Parathyroid adenoma (tissue), 2 donors: ENCODE results near the gene TMEM176B.

Source experiments
- H2AFZ ChIP-seq: fragments of 300-600 bp; sonication (generic); one replicate; pipeline ENCODE4 v1.7.0; 2017; ENCODE audit warnings: antibody characterized with exemption, mild to moderate bottlenecking
- H3K27ac ChIP-seq: fragments of 300-600 bp; sonication (generic); one replicate; pipeline ENCODE4 v1.7.0; 2017
- H3K27me3 ChIP-seq: fragments of 300-600 bp; sonication (generic); one replicate; pipeline ENCODE4 v1.7.0; 2017; ENCODE audit warnings: low read length; ENCODE audit not compliant: control insufficient read depth, insufficient read depth
- H3K36me3 ChIP-seq: fragments of 300-600 bp; sonication (generic); one replicate; pipeline ENCODE4 v1.7.0; 2017; ENCODE audit warnings: low read length; ENCODE audit not compliant: control insufficient read depth, insufficient read depth
- H3K4me1 ChIP-seq: fragments of 300-600 bp; sonication (generic); one replicate; pipeline ENCODE4 v1.7.0; 2017; ENCODE audit warnings: control low read depth
- H3K4me2 ChIP-seq: fragments of 300-600 bp; sonication (generic); one replicate; pipeline ENCODE4 v1.7.0; 2017; ENCODE audit warnings: low read length
- H3K4me3 ChIP-seq: fragments of 300-600 bp; sonication (generic); one replicate; pipeline ENCODE4 v1.7.0; 2017; ENCODE audit warnings: low read depth, low read length
- H3K79me2 ChIP-seq: fragments of 300-600 bp; sonication (generic); one replicate; pipeline ENCODE4 v1.7.0; 2017; ENCODE audit warnings: control low read depth
- H3K9ac ChIP-seq: fragments of 300-600 bp; sonication (generic); one replicate; pipeline ENCODE4 v1.7.0; 2017; ENCODE audit warnings: mild to moderate bottlenecking
- H3K9me3 ChIP-seq: fragments of 300-600 bp; sonication (generic); one replicate; pipeline ENCODE4 v1.7.0; 2017; ENCODE audit warnings: low read length; ENCODE audit not compliant: control insufficient read depth
- TF ChIP-seq, protein P1 (sequence below): fragments of 300-600 bp; sonication (generic); IDR thresholded peaks from one replicate; pipeline ENCODE4 v1.7.0; 2017; ENCODE audit warnings: antibody characterized with exemption, mild to moderate bottlenecking
- donor health status: primary hyperparathyroidism.

TMEM176B gene

GRCh38 chr7:150847536-150847935 is 47.4 kb upstream of the TMEM176B start:
- Histone ChIP-seq H3K27ac (no peak overlapping the region), H2AFZ (no peak overlapping the region), H3K79me2 (no peaks in the 10 kb centered on the region), H3K36me3 (no peaks in the 10 kb centered on the region), H3K4me2 (no peak overlapping the region), H3K4me3 (no peak overlapping the region), H3K27me3 (no peaks in the 10 kb centered on the region), H3K4me1 (no peaks in the 10 kb centered on the region), H3K9ac (no peak overlapping the region), H3K9me3 (no peaks in the 10 kb centered on the region)
- TF ChIP-seq, protein P1, sequence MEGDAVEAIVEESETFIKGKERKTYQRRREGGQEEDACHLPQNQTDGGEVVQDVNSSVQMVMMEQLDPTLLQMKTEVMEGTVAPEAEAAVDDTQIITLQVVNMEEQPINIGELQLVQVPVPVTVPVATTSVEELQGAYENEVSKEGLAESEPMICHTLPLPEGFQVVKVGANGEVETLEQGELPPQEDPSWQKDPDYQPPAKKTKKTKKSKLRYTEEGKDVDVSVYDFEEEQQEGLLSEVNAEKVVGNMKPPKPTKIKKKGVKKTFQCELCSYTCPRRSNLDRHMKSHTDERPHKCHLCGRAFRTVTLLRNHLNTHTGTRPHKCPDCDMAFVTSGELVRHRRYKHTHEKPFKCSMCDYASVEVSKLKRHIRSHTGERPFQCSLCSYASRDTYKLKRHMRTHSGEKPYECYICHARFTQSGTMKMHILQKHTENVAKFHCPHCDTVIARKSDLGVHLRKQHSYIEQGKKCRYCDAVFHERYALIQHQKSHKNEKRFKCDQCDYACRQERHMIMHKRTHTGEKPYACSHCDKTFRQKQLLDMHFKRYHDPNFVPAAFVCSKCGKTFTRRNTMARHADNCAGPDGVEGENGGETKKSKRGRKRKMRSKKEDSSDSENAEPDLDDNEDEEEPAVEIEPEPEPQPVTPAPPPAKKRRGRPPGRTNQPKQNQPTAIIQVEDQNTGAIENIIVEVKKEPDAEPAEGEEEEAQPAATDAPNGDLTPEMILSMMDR, result no peak

DNA sequence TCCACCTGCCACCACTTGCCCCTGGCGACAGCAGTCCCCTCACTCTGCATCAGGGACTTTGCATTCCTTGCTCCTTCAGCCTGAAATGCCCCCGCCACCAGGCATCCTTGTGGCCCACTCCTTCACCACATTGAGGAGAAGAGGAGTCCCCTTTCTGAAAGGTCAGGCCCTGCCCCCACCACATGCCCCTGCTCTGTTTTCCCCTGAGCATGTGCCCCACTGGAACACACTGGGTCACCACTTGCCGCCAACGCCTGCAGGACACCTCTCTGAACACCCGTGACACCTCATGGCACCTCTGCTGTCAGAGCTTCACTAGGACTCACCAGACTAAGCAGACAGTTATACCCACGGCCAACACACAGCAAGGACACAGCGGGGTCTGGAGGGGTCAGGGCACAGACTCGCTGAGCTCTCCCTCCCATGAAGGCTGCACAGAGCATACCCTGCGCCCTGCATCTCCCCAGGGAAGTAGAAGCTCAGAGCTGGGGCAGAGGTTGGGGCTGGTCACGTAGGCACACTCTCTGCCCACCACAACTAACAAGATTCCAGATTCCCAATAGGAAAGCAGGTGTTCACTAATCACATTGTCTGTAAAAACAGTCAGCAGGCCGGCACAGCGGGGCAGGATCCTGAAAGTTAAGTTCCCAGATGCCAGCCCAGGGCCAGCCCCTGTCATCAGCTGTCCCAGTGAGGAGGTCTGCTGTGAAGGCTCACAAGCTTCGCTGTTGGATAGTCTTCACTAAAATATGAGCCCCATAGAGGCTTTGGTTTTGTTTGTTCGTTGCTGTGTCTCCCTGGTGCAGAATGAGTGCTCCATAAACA is 46.3 kb upstream of the TMEM176B start:
- TF ChIP-seq, protein P1, result no peak
- no peak overlapping the region for H3K4me2 ChIP-seq
- no peak overlapping the region for H3K4me3 ChIP-seq
- no peak overlapping the region for H2AFZ ChIP-seq
- no peaks in the 10 kb centered on the region for H3K79me2 ChIP-seq
- H3K27me3 ChIP-seq, result no peaks in the 10 kb centered on the region
- no peaks in the 10 kb centered on the region for H3K4me1 ChIP-seq
- no peaks in the 10 kb centered on the region for H3K36me3 ChIP-seq
- no peak overlapping the region for H3K27ac ChIP-seq
- no peaks in the 10 kb centered on the region for H3K9me3 ChIP-seq
- H3K9ac ChIP-seq, result no peak overlapping the region

GRCh38 chr7:150845421-150845861 is 45.3 kb upstream of the TMEM176B start:
- TF ChIP-seq, protein P1, result no peak
- no peaks in the 10 kb centered on the region for H3K36me3 ChIP-seq
- no peaks in the 10 kb centered on the region for H3K79me2 ChIP-seq
- H3K27ac ChIP-seq, result no peak overlapping the region
- no peak overlapping the region for H3K4me2 ChIP-seq
- H3K4me1 ChIP-seq, result no peaks in the 10 kb centered on the region
- H2AFZ ChIP-seq, result no peak overlapping the region
- H3K27me3 ChIP-seq, result no peaks in the 10 kb centered on the region
- no peak overlapping the region for H3K9ac ChIP-seq
- no peak overlapping the region for H3K4me3 ChIP-seq
- no peaks in the 10 kb centered on the region for H3K9me3 ChIP-seq

- Histone ChIP-seq H3K27ac (no peak overlapping the region), H3K9me3 (no peaks in the 10 kb centered on the region), H3K36me3 (no peaks in the 10 kb centered on the region), H3K9ac (no peak overlapping the region), H2AFZ (no peak overlapping the region), H3K4me3 (no peak overlapping the region), H3K27me3 (no peaks in the 10 kb centered on the region), H3K79me2 (no peaks in the 10 kb centered on the region), H3K4me2 (no peak overlapping the region), H3K4me1 (no peaks in the 10 kb centered on the region)
- TF ChIP-seq, protein P1, result no peak
These were observed 42.6 kb upstream of the TMEM176B start for GRCh38 chr7:150842716-150843115.

DNA sequence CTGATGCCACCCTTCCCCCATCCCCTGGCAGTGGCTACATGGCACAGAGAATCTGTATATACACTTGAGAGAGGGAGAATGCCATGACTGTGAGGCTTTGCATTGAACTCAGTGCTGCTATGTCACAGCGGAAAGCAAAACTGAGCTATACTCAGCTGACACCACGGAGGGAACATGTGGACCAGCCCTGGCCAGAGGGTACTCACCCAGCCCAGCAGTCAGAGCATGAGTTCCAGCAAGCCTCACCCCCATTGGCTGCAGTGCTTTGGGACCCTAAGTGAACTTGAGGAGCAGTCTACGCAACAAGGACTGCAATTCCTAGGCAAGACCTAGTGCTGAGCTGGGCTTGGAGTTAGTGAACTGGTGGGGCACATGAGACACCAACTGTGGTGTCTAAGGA is 41.9 kb upstream of the TMEM176B start:
- Histone ChIP-seq H3K36me3 (no peaks in the 10 kb centered on the region), H3K4me2 (no peak overlapping the region), H3K27ac (no peak overlapping the region), H2AFZ (no peak overlapping the region), H3K4me1 (no peaks in the 10 kb centered on the region), H3K4me3 (no peak overlapping the region), H3K27me3 (no peaks in the 10 kb centered on the region), H3K9ac (no peak overlapping the region), H3K9me3 (no peaks in the 10 kb centered on the region), H3K79me2 (no peaks in the 10 kb centered on the region)
- TF ChIP-seq, protein P1, result no peak
